Activated T-cell treated with anti-CD3 and anti-CD28 coated beads, Interleukin-2, amount 50 U/mL, for 72 hours (primary cell): ENCODE measurements around the gene ACTR8. TPM values are rescaled to one million over a fixed set of nuclear protein-coding genes. Genes with fewer than 3 reads are reported as not detected.

Source experiments
- ATAC-seq, 2 donors: fragments of 150-1000 bp; cut with Tn5 transposase; replicated peaks in 1 of 2; 2 replicates each; pipeline ENCODE4 v1.10.0; 2021; ENCODE audit warnings: moderate library complexity in 2 of 2, mild to moderate bottlenecking in 1 of 2
- DNase-seq, 2 donors: peaks; one replicate each; pipeline ENCODE4 v3.0.0; 2021 to 2022; ENCODE audit warnings: mixed read lengths in 1 of 2
- H3K27ac Mint-ChIP-seq: one replicate; pipeline ENCODE4 v1.8.0; 2022; ENCODE audit warnings: mild to moderate bottlenecking, moderate library complexity, mixed read lengths
- H3K27me3 Mint-ChIP-seq: one replicate; pipeline ENCODE4 v1.8.0; 2022; ENCODE audit warnings: low read depth, mixed read lengths
- H3K36me3 Mint-ChIP-seq, 2 donors: one replicate each; pipeline ENCODE4 v1.8.0; 2022; ENCODE audit warnings: mixed read lengths in 2 of 2, mild to moderate bottlenecking in 1 of 2; ENCODE audit not compliant: insufficient read depth in 2 of 2
- H3K4me1 Mint-ChIP-seq: one replicate; pipeline ENCODE4 v1.8.0; 2022; ENCODE audit warnings: low read depth, mixed read lengths
- H3K4me3 Mint-ChIP-seq, 2 donors: one replicate each; pipeline ENCODE4 v1.8.0; 2022; ENCODE audit warnings: mild to moderate bottlenecking in 2 of 2, mixed read lengths in 2 of 2, moderate library complexity in 2 of 2
- H3K9me3 Mint-ChIP-seq, 2 donors: one replicate each; pipeline ENCODE4 v1.8.0; 2022; ENCODE audit warnings: mixed read lengths in 2 of 2
- total RNA-seq, 2 donors: library from RNA; stranded (reverse); gene quantifications; one replicate each; pipeline ENCODE4 v1.2.3, GENCODE V29; 2022

ACTR8 gene
- total RNA-seq, 2 donors from 2014 or later = 39.2 to 47.2 TPM

- H3K27ac Mint-ChIP-seq = no peak overlapping the region
- no peaks in the 10 kb centered on the region for H3K4me1 Mint-ChIP-seq
- no peaks in the 10 kb centered on the region for H3K36me3 Mint-ChIP-seq
- no peaks in the 10 kb centered on the region for H3K9me3 Mint-ChIP-seq
- DNase-seq = no peak
- no peak overlapping the region for H3K4me3 Mint-ChIP-seq
- no peak for ATAC-seq
- H3K27me3 Mint-ChIP-seq = peaks cover 6% of the 10 kb centered on the region
These were observed 59.6 kb downstream of the ACTR8 start for GRCh38 chr3:53822331-53822741.

- Mint-ChIP-seq H3K4me1 (no peaks in the 10 kb centered on the region), H3K27me3 (peaks cover 6% of the 10 kb centered on the region), H3K4me3 (no peak overlapping the region), H3K27ac (no peak overlapping the region), H3K36me3 (no peaks in the 10 kb centered on the region), H3K9me3 (no peaks in the 10 kb centered on the region)
- no peak for ATAC-seq
- no peak for DNase-seq
These were observed 60.3 kb downstream of the ACTR8 start for GRCh38 chr3:53821631-53822121.

GRCh38 chr3:53820756-53821580 lies 61.0 kb downstream of the ACTR8 start:
- no peaks in the 10 kb centered on the region for H3K9me3 Mint-ChIP-seq
- no peak overlapping the region for H3K4me3 Mint-ChIP-seq
- no peaks in the 10 kb centered on the region for H3K4me1 Mint-ChIP-seq
- no peak for DNase-seq
- peaks cover 6% of the 10 kb centered on the region for H3K27me3 Mint-ChIP-seq
- no peaks in the 10 kb centered on the region for H3K36me3 Mint-ChIP-seq
- ATAC-seq = no peak
- H3K27ac Mint-ChIP-seq = no peak overlapping the region

- Mint-ChIP-seq H3K4me3 (no peak overlapping the region), H3K27me3 (peaks cover 6% of the 10 kb centered on the region), H3K36me3 (no peaks in the 10 kb centered on the region), H3K4me1 (no peaks in the 10 kb centered on the region), H3K27ac (no peak overlapping the region), H3K9me3 (no peaks in the 10 kb centered on the region)
- no peak for ATAC-seq
- DNase-seq = no peak
These were observed 61.9 kb downstream of the ACTR8 start for GRCh38 chr3:53820084-53820483.

- ATAC-seq (no peak), DNase-seq (no peak)
- H3K36me3 Mint-ChIP-seq = no peaks in the 10 kb centered on the region
- no peak overlapping the region for H3K27ac Mint-ChIP-seq
- no peaks in the 10 kb centered on the region for H3K4me1 Mint-ChIP-seq
- H3K4me3 Mint-ChIP-seq = no peak overlapping the region
- H3K9me3 Mint-ChIP-seq = no peaks in the 10 kb centered on the region
- H3K27me3 Mint-ChIP-seq = peaks cover 6% of the 10 kb centered on the region
These were observed 62.6 kb downstream of the ACTR8 start for GRCh38 chr3:53819163-53819868.

- Mint-ChIP-seq H3K27me3 (peaks cover 6% of the 10 kb centered on the region), H3K4me1 (no peaks in the 10 kb centered on the region), H3K4me3 (no peak overlapping the region), H3K9me3 (no peaks in the 10 kb centered on the region), H3K36me3 (no peaks in the 10 kb centered on the region), H3K27ac (no peak overlapping the region)
- DNase-seq (no peak), ATAC-seq (no peak)
These were observed 63.5 kb downstream of the ACTR8 start for GRCh38 chr3:53818221-53819162.

- DNase-seq = no peak
These were observed 64.1 kb downstream of the ACTR8 start for GRCh38 chr3:53817809-53818208.

GRCh38 chr3:53817211-53817610 lies 64.7 kb downstream of the ACTR8 start:
- ATAC-seq (no peak), DNase-seq (no peak)
- Mint-ChIP-seq H3K4me1 (no peaks in the 10 kb centered on the region), H3K36me3 (no peaks in the 10 kb centered on the region), H3K27me3 (peaks cover 6% of the 10 kb centered on the region), H3K9me3 (no peaks in the 10 kb centered on the region), H3K27ac (no peak overlapping the region), H3K4me3 (no peak overlapping the region)

More at GRCh38 chr3:53817809-53818208, 64.1 kb downstream of the ACTR8 start:
- Mint-ChIP-seq H3K4me1 (no peaks in the 10 kb centered on the region), H3K4me3 (no peak overlapping the region), H3K27me3 (peaks cover 6% of the 10 kb centered on the region), H3K36me3 (no peaks in the 10 kb centered on the region), H3K9me3 (no peaks in the 10 kb centered on the region), H3K27ac (no peak overlapping the region)
- ATAC-seq = no peak

Other genes with a start within 250 kb of the ACTR8 start
- gene CHDH, start 35.7 kb downstream of the ACTR8 start, total RNA-seq = under 1 TPM; 0.69 to 0.89 TPM
- 1 to 10 TPM in 1 of 2 donors, under 1 TPM in 1; 0.26 to 2.1 TPM for gene IL17RB, start 35.6 kb downstream of the ACTR8 start, total RNA-seq
- 10 to 100 TPM; 60.3 to 77.0 TPM for gene SELENOK, start 9.7 kb upstream of the ACTR8 start, total RNA-seq
- gene CACNA2D3, start 240.4 kb upstream of the ACTR8 start, total RNA-seq = not detected